SKM-1 (cell line): Measurements from ENCODE around the gene BACH2.
"Not testable (repeated sequence)": the region's sequence is repeated elsewhere in the genome, so short reads cannot be mapped to it uniquely, and the experiment has no call there.

Source experiments
- DNase-seq: peaks from one replicate; lab custom pipeline; 2025; ENCODE audit not compliant: unreplicated experiment; lab: John Stamatoyannopoulos, UW

BACH2 gene

DNA sequence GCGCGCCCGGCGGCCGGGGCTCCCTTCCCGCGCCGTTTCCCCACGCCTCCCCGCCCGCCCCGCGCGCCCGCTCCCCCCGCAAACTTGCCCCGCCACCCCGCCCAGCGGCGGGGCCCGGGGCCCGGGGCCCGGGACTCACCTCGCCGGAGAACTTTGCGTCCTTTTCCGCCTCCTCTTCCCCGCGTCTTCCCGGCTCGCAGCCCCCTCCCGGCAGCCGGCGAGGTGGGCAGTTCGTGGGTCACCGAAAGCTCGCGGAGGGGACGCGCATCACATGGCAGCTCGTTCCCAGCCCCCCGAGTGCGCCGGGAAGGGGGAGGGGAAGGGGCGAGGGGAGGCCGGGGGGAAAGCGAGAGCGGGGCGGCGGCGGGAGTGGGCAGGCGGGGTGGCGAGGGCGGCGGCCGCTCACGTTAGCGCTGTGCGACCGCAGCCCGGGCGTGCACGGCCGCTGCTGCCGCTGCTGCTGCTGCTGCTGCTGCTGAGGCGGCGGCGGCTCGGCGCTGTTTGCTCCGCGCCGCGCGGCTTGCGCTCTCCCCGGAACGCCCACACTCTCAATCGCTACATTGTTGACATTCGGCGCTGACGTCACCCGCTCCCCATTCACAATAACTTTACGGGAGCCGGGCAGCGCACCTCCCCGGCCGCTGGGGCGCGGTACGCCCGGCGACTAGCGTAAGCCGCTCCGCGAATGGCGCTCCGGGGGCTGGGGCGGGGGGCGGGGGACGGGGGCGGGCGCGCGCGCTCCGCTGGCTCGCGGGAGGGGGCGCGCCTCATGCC is at the start of gene BACH2:
TSS of gene BACH2 (minus strand) at position 503 of the 774 bp plus-strand sequence. CDS start 287,999 bp downstream, outside the sequence.
- DNase-seq: peak; percentile 69

DNA sequence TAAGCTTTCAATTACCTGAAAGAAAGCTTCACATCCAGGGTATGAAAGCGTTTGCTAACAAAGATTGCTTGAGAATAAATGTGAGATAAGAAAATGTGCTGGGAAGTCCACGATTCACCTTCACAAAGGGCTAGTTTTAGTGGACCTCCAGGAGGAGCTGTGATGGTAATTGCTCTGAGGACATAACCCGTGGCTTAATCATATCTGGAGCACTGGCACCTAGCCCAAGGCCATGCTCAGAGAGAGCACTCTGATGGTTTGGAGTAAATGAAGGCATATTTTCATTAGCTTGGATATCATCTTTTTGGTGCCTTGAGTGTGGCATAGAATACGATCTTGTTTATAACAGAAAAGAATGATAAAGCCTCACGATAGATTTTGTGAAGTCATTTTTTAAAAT is 46.9 kb upstream of the BACH2 start:
- no peak for DNase-seq

DNA sequence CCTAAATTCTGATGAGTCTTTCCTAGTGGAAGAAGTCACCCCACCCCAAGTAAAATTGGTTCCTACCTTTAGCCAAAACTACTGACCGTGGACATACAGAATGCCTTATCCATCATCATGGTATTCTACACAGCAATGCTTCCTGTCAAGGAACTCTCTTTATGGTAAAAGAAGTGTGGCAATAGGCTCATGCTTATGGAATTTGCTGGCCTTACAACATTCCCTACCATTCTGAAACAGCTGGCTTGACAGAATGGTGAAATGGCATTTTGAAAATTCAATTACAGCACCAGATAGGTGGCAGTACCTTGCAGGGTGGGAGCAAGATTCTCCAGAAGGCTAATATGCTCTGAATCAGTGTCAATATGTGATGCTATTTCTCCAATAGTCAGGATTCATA is 41.8 kb upstream of the BACH2 start:
- no peak for DNase-seq

DNA sequence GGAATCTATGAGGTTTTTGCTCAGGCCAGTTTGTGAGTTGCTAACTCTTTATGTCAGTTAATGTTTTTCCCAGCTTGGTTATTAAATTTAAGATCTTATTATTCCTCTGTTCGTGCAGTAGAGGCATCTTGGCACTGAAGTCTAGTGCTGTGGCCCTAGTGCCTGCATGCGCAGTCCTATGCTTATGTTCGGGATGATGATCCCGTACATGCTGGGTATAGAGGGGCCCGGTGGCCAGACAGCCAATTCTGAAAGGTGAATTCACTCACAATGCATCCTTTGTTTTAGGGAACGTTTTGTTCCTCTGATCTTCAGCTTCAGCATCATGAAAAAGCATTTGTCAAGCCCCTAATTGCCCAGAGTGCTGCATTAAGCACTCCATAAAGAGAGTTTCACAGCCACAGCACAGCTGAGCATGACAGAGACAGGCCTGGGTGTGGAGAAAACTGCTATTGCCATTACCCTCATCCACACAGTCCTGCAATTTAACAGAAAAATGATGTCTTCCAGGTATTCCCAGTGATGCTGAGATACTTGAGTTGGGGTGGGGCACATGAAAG is 39.8 kb upstream of the BACH2 start:
- DNase-seq: no peak

DNA sequence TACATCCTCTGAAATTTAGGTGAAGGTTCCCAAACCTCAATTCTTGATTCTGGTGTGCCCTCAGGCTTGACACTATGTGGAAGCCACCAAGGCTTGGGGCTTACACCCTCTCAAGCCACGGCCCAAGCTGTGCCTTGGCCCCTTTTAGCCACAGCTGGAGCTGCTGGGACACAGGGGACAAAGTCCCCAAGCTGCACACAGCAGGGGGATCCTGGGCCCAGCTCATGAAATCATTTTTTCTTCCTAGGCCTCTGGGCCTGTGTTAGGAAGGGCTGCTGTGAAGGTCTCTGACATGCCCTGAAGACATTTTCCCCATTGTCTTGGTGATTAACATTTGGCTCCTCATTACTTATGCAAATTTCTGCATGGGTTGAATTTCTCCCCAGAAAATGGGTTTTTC is 37.3 kb upstream of the BACH2 start:
- DNase-seq: no peak

GRCh38 chr6:90332978-90333543 is 36.4 kb upstream of the BACH2 start:
- DNase-seq: not testable (repeated sequence)

- DNase-seq: no peak
Measured at GRCh38 chr6:90329386-90330077, 32.9 kb upstream of the BACH2 start.

GRCh38 chr6:90328004-90328403 is 31.4 kb upstream of the BACH2 start:
- DNase-seq: no peak

GRCh38 chr6:90326404-90327057 is 29.9 kb upstream of the BACH2 start:
- DNase-seq: no peak

GRCh38 chr6:90323706-90324105 is 27.1 kb upstream of the BACH2 start:
- DNase-seq: no peak

DNA sequence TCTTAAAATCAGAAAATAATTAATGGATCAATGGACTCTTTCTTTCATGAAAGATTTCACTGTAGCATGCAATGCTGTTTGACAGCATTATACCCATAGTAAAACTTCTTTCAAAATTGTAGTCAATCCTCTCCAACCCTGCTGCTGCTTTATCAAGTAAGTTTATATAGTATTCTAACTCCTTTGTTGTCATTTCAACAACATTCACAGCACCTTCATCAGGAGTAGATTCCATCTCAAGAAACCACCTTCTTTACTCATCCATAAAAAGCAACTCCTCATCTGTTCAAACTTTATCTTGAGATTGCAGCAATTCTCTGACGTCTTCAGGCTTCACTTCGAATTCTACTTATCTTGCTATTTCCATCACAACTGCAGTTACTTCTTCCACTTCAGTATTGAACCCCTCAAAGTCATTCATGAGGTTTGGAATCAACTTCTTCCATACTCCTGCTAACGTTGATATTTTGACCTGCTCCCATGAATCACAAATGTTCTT is 26.4 kb upstream of the BACH2 start:
- DNase-seq: no peak

- no peak for DNase-seq
Measured at GRCh38 chr6:90319979-90320685, 23.5 kb upstream of the BACH2 start.

DNA sequence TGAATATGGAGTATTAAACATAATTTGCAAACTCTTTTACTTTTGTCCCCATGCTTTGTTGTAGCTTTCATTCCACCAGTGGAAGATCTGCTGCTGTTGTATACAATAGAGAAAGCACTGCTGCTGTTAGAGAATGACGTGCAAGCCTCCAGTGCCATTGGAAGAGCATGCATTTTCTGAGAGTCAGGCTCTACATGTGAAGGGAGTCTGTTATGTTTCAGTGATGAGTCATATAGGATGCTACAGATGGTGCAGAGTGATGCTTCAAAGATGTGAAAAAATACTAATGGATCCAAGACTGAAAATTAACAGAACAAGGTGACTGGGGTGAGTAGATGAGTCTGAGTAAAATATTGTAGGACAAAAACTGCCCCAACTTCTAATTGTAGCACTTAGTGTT is 22.4 kb upstream of the BACH2 start:
- no peak for DNase-seq

DNA sequence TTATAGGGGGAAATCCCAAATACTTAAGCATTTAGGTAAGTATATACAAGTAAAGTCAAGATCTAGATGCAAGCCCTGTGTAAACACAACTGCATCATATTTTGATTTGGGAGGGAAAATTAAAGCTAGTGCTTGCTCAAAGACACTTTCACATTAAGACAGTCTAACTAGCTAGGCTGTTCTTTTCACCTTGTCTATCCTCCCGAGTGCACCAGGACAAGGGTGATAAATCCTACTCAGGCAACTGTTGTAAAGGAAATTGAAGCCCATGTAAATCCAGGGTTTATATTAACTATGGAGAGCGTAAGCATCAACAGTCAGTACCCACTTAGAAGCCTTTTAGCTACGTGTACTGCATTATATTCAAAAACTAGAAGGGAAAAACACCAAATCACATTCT is 19.3 kb upstream of the BACH2 start:
- DNase-seq: no peak

DNA sequence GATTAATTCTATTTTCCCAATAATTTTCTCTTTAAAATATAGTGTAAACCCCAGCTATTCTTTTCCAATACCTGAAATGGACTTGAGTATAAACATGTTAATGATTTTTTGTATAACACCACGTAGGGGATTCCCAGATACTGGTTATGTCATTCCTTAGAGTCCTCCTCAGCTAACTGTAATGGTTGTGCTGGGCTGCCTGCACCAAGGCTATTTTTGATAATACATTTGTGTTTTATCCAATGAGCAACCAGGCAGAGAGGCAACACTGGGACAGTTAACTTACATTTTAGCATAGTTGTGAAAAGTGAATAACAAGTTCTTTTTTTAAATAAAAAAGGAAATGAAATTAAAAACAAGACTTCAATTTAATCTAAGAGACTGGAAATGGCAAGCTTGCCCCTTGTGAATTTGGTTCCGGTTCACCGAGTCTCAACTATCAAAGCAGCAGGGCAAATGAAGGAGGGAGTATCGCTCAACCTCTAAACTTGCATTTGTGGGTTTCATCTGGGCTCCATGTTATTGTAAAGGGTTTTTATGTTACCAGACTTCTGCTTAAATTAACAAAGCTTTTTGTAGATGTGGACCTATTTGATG is 18.8 kb upstream of the BACH2 start:
- DNase-seq: no peak

- DNase-seq: no peak
Measured at GRCh38 chr6:90314514-90314913, 17.9 kb upstream of the BACH2 start.

DNA sequence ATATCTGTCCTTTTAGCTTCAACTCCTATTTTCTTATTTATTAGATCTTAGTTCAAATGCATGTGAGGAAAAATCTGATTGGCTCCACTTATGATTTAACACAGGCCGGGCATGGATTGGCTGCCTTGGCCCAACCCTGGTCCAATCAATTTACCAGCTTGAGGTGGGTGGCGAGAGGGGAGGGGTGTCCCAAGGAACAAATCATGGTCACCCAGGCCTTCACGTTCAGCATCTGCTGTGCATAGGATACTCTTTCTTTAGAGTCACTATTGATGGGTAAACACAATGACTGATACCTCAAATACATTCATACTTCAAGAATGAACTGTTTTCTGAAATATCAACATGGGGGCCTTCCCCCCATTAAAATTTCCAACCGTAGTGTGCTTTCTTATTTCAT is 14.9 kb upstream of the BACH2 start:
- no peak for DNase-seq

DNA sequence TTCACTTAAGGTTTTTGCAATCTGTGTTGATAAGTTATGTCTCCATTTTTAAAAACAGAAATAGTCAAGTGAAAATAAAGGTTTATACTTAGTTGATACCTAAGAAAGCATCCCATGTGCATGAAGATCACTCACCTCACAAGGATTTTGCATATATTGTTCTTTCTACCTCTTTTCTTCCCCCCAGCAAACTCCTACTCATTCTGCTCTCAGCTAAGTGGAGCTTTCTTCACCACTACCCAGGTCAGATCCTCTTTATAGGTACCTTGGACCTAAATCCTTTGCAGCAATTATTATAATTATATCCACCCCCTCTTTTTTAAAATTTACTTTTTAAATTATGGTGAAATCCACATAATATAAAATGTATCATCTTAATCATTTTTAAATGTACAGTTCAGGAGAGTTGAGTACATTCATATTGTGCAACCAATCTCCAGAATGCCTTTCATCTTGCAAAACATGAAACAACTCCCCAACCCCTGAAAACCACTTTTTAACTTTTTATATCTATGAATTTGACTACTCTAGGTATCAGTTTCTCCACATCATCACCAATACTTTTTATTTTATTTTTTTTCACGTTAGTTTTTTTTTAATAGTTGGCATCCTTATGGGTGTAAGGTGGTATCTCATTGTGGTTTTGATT is 9.3 kb upstream of the BACH2 start:
- DNase-seq: no peak

- no peak for DNase-seq
Measured at GRCh38 chr6:90304308-90304707, 7.7 kb upstream of the BACH2 start.

DNA sequence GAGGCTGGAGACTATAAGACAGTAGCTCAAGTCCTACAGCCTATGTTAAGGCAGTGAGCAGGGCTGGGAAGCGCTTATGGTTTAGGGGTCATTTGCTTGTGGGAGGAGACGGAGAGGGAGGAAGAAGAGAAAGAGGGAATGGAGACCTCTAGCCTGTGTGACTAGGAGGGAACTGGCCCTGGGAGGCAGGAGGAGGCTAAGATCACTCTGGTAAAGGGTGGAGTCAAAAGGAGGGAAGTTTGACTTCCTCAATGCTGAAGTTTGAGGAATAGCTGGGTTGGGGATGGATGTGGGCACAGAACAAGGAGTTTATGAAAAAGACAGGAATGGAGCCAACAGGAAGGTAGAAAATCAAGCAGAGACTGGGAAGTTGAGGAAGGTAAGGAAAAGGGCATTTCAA is 6.4 kb upstream of the BACH2 start:
- no peak for DNase-seq
